GM06990 (cell line): Measurements from ENCODE around the gene CILP2.

ENCODE experiments used
- DNase-seq: peaks from one replicate; pipeline ENCODE4 v3.0.0-alpha.2; 2011; ENCODE audit not compliant: insufficient read length; ENCODE audit errors: extremely low read depth
- H3K27me3 ChIP-seq: replicated peaks from 2 replicates; pipeline ENCODE4 v1.6.0; 2011; ENCODE audit warnings: low read length; ENCODE audit not compliant: control insufficient read depth, insufficient read depth
- H3K36me3 ChIP-seq: 2 replicates; pipeline ENCODE4 v1.5.1; 2011; ENCODE audit warnings: low read length; ENCODE audit not compliant: control insufficient read depth, insufficient read depth
- H3K4me3 ChIP-seq: replicated peaks from 2 replicates; pipeline ENCODE4 v1.5.1; 2011; ENCODE audit warnings: low read depth, mild to moderate bottlenecking, control low read depth, low read length
- TF ChIP-seq, protein P1 (sequence below): IDR thresholded peaks from 2 replicates; pipeline ENCODE4 v1.5.1; 2011; ENCODE audit warnings: low read length, control low read depth, mild to moderate bottlenecking, inconsistent platforms; ENCODE audit not compliant: insufficient read depth, poor library complexity, severe bottlenecking

CILP2 gene

DNA sequence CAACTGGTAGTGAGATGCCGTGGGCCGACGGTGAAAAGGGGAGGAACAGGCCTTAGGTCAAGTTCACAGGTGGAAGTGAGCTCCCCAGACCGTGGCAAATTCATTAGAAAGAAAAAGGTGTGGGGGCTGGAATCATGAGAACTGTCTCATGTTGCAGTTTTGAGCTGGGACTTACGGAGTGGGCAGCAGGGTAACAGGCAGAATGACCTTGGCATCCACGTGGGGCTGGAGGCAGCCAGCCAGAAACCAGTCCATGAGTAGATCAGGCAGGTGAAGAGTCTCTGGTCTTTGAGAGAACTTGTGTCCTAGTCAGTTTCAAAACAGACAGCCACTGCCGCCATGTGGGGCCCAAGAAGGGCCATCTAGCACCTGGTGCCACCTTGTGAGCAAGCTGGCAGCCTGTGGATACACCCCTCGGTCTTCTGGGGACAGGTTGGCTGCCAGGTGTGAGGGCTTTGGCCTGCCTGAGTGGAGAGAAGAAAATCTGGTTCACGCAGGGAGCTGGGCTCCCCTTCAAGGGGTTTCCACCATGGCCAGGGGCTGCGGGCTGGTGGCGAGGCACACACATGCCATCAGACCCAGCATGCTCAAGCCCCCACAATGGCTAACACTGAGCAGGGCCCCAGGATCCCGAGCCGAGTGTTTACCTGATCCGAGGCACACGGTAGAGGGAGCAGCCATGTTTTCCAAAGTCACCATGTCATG lies 46.6 kb upstream of the CILP2 start:
- no peak for DNase-seq
- Histone ChIP-seq H3K36me3 (peaks cover 22% of the 10 kb centered on the region), H3K4me3 (no peak overlapping the region), H3K27me3 (no peaks in the 10 kb centered on the region)
- TF ChIP-seq, protein P1, sequence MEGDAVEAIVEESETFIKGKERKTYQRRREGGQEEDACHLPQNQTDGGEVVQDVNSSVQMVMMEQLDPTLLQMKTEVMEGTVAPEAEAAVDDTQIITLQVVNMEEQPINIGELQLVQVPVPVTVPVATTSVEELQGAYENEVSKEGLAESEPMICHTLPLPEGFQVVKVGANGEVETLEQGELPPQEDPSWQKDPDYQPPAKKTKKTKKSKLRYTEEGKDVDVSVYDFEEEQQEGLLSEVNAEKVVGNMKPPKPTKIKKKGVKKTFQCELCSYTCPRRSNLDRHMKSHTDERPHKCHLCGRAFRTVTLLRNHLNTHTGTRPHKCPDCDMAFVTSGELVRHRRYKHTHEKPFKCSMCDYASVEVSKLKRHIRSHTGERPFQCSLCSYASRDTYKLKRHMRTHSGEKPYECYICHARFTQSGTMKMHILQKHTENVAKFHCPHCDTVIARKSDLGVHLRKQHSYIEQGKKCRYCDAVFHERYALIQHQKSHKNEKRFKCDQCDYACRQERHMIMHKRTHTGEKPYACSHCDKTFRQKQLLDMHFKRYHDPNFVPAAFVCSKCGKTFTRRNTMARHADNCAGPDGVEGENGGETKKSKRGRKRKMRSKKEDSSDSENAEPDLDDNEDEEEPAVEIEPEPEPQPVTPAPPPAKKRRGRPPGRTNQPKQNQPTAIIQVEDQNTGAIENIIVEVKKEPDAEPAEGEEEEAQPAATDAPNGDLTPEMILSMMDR, result no peak

DNA sequence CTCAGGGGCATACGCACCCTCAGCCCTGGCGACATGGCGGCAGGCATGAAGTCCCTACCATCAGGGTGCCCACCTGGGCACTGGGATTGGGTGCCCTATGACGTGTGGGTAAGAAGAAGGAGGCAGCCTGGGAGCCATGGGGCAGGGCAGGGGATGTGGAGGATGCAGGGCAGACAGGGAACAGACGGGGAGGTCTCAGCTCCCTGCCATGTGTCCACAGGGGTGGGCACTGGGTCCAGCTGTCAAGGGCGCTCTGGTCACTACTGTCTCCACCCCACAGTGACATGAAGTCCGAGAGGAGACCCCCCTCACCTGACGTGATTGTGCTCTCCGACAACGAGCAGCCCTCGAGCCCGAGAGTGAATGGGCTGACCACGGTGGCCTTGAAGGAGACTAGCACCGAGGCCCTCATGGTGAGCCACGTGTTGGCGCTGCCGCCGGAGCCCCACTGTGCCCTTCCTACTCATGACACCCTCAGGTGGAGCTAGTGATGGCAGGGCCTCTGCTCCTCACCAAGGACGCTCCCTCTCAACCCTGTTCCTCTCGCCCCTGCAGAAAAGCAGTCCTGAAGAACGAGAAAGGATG lies 45.9 kb upstream of the CILP2 start:
- TF ChIP-seq, protein P1, result no peak
- no peak for DNase-seq
- Histone ChIP-seq H3K4me3 (no peak overlapping the region), H3K36me3 (peaks cover 20% of the 10 kb centered on the region), H3K27me3 (no peaks in the 10 kb centered on the region)

- TF ChIP-seq, protein P1, result no peak
- Histone ChIP-seq H3K36me3 (peaks cover 36% of the 10 kb centered on the region), H3K4me3 (no peak overlapping the region), H3K27me3 (no peaks in the 10 kb centered on the region)
- no peak for DNase-seq
Observed at GRCh38 chr19:19493841-19494546, 44.1 kb upstream of the CILP2 start.

DNA sequence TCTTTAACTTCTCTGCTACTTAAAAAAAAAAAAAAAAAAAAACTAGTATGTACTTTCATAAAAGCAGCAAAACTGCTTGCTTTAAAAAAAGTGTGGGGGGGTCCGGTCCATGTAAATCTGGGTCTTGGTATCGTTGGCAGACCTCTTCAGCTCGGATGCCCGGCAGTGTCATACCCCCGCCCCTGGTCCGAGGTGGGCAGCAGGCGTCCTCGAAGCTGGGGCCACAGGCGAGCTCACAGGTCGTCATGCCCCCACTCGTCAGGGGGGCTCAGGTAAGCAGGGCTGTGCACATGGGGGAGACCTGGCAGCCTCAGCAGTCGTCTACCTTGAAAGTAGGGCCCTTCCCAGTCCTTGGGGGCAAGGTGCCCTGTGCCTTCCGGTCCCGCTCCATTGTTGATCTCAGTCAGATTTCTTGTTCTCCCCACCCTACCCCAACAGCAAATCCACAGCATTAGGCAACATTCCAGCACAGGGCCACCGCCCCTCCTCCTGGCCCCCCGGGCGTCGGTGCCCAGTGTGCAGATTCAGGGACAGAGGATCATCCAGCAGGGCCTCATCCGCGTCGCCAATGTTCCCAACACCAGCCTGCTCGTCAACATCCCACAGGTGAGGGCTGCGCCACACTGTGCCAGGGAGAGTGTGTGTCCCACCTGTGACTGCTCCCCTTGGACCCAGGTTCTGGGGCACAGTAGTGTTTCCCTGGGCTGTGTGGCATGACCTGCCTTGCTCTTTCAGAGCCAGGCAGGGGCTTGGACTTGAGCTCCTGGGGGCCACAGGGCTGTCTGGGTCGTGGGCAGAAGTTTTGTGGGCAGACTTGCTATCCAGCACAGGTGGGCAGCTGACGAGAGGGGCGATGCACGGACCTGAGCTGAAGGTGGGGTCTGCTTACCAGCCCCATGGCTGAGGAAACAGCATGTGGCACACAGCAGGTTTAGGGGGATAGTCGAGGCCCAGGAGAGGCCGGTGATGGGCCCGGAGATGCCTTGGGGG lies 42.2 kb upstream of the CILP2 start:
- Histone ChIP-seq H3K27me3 (no peaks in the 10 kb centered on the region), H3K4me3 (no peak overlapping the region), H3K36me3 (peaks cover 47% of the 10 kb centered on the region)
- no peak for DNase-seq
- TF ChIP-seq, protein P1, result no peak

GRCh38 chr19:19498255-19498991 lies 39.6 kb upstream of the CILP2 start:
- H3K27me3 ChIP-seq, result no peaks in the 10 kb centered on the region
- TF ChIP-seq, protein P1, result no peak
- peaks cover 54% of the 10 kb centered on the region for H3K36me3 ChIP-seq
- H3K4me3 ChIP-seq, result no peak overlapping the region
- DNase-seq, result no peak
